HL-60 (cell line): ENCODE data around the gene SLC39A10.

Experiments
- CTCF ChIP-seq: IDR thresholded peaks from one replicate; pipeline ENCODE4 v1.5.1; 2011; ENCODE audit warnings: low read length, control low read depth, inconsistent platforms; ENCODE audit not compliant: insufficient read depth
- GABPA ChIP-seq: IDR thresholded peaks from 2 replicates; pipeline ENCODE4 v1.6.1; 2012; ENCODE audit warnings: low read depth

- TF ChIP-seq CTCF (no peak), GABPA (no peak)
Measured at GRCh38 chr2:195695002-195695631, 38.1 kb downstream of the SLC39A10 start.
